K562 (cell line): ENCODE measurements around the gene RMND5A. TPM values are rescaled to one million over a fixed set of nuclear protein-coding genes. Genes with fewer than 3 reads are reported as not detected.

Experiments used
- ARID2 ChIP-seq: fragments of 450-650 bp; IDR thresholded peaks from 2 replicates; pipeline ENCODE4 v1.6.1; 2017; ENCODE audit warnings: antibody characterized with exemption, mild to moderate bottlenecking
- FOXA1 ChIP-seq: fragments of 450-650 bp; IDR thresholded peaks from 2 replicates; pipeline ENCODE4 v1.6.1; 2016; ENCODE audit warnings: mild to moderate bottlenecking, borderline replicate concordance
- FOXK1 ChIP-seq: sonication (generic); formaldehyde crosslinking; IDR thresholded peaks from 2 replicates; pipeline ENCODE4 v1.8.0; 2022; ENCODE audit warnings: missing genetic modification reagents, mild to moderate bottlenecking, borderline replicate concordance
- HEY1 ChIP-seq: fragments of 250-450 bp; sonication (Bioruptor Pico); IDR thresholded peaks from 2 replicates; pipeline ENCODE4 v1.5.0; 2020; ENCODE audit warnings: mild to moderate bottlenecking, moderate library complexity, borderline replicate concordance
- HNRNPUL1 ChIP-seq: fragments of 200-400 bp; formaldehyde crosslinking; IDR thresholded peaks from 2 replicates; pipeline ENCODE4 v1.6.1; 2017; ENCODE audit warnings: low read length
- MGA ChIP-seq: fragments of 450-650 bp; IDR thresholded peaks from 2 replicates; pipeline ENCODE4 v1.6.1; 2016; ENCODE audit warnings: mild to moderate bottlenecking, moderate library complexity
- TARDBP ChIP-seq: fragments of 450-650 bp; IDR thresholded peaks from 2 replicates; pipeline ENCODE4 v1.6.1; 2016
- TBL1XR1 ChIP-seq, 2 experiments: IDR thresholded peaks; 2 replicates each; pipeline ENCODE4 v1.6.1; 2012; ENCODE audit warnings: improper control_type of control experiment in 2 of 2, low read length in 2 of 2, mild to moderate bottlenecking in 1 of 2
- TOE1 ChIP-seq, 2 experiments: fragments of 450-650 bp in 1 of 2; sonication (generic) in 1 of 2; formaldehyde crosslinking in 1 of 2; IDR thresholded peaks; 2 replicates each; pipeline versions ENCODE4 v1.7.1 to v1.8.0; 2016 to 2022; ENCODE audit warnings: borderline replicate concordance in 2 of 2, mild to moderate bottlenecking in 2 of 2, antibody characterized with exemption in 1 of 2, inconsistent platforms in 1 of 2, low read depth in 1 of 2, missing genetic modification reagents in 1 of 2, moderate library complexity in 1 of 2
- ZBTB9 ChIP-seq: fragments of 450-650 bp; formaldehyde crosslinking; IDR thresholded peaks from 2 replicates; pipeline ENCODE4 v1.4.0; 2020; ENCODE audit warnings: mild to moderate bottlenecking, moderate library complexity
- ZC3H8 ChIP-seq: fragments of 450-650 bp; IDR thresholded peaks from 2 replicates; pipeline ENCODE4 v1.6.1; 2017
- ZNF12 ChIP-seq: sonication (generic); formaldehyde crosslinking; IDR thresholded peaks from 2 replicates; pipeline ENCODE4 v1.4.0; 2020; ENCODE audit warnings: mild to moderate bottlenecking, missing genetic modification reagents
- ZNF384 ChIP-seq: IDR thresholded peaks from 2 replicates; pipeline ENCODE4 v1.6.1; 2012; ENCODE audit warnings: low read depth, low read length, improper control_type of control experiment
- polyA plus RNA-seq, 8 experiments: library from polyadenylated mRNA; depleted of rRNA in 4 of 8; stranded (reverse) in 5 of 8; unstranded in 3 of 8; fragments of >200 nt; fragmentation: Nextera tagmentation in 2 of 8; fragmentation: Illumina TruSeq in 1 of 8; extraction: Ambion mirVana in 2 of 8; extraction: Trizol in 1 of 8; gene quantifications; 2 replicates each; pipeline versions ENCODE4 v1.2.1 to v1.2.3, GENCODE V29; 2011 to 2014; ENCODE audit warnings: inconsistent platforms in 1 of 8, missing spikeins in 1 of 8
- total RNA-seq, 7 experiments: library from RNA; depleted of rRNA in 6 of 7; stranded (reverse); fragments of >200 nt in 6 of 7; fragmentation: Illumina TruSeq in 2 of 7; extraction: Trizol in 2 of 7; gene quantifications; 2 replicates each; pipeline versions ENCODE4 v1.2.1 to v1.2.3, GENCODE V29; 2011 to 2021; ENCODE audit warnings: low replicate concordance in 1 of 7

RMND5A gene
- total and polyA plus RNA-seq, 9 of the 15 experiments (the other 6 are each of a cell fraction or from before 2014, with no cell fraction given), result 13.2 to 43.5 (median 34.1) TPM

- no peak for TF ChIP-seq ZBTB9
- TF ChIP-seq FOXA1, result no peak
- 0 out of 2 replicates have a peak, but pooled peaks have one; percentile 15 for TF ChIP-seq ZNF384
- no peak for TF ChIP-seq TOE1 (IDR thresholded peaks at IDR 0.05; ENCODE audit: borderline replicate concordance)
- TF ChIP-seq TOE1 (CRISPR knock-in tag; IDR thresholded peaks at IDR 0.05; ENCODE audit: borderline replicate concordance, low read depth), result no peak
- TF ChIP-seq TARDBP, result no peak
- TF ChIP-seq TBL1XR1 (IDR thresholded peaks at IDR 0.05; ENCODE audit: low read length in 2 of 2), result no peak
- no peak for TF ChIP-seq FOXK1 (CRISPR knock-in tag)
- TF ChIP-seq MGA, result peak; percentile 83
- no peak for TF ChIP-seq HNRNPUL1
- no peak for TF ChIP-seq ZC3H8
- peak; percentile 74 for TF ChIP-seq ARID2
- no peak for TF ChIP-seq ZNF12
- TF ChIP-seq HEY1 (CRISPR knock-in tag), result no peak
Observed at GRCh38 chr2:86808315-86809161, 88.4 kb downstream of the RMND5A start (continued).
